GM12872 (cell line): ENCODE results near the gene ASS1.

Experiments used
- CTCF ChIP-seq: IDR thresholded peaks from 3 replicates; pipeline ENCODE4 v1.5.1; 2011; ENCODE audit warnings: low read depth, mild to moderate bottlenecking, low read length, moderate library complexity; ENCODE audit not compliant: insufficient read depth

ASS1 gene

GRCh38 chr9:130468566-130468965 is 23.8 kb downstream of the ASS1 start:
- TF ChIP-seq CTCF: no peak

GRCh38 chr9:130470269-130470668 is 25.5 kb downstream of the ASS1 start:
- TF ChIP-seq CTCF: no peak

GRCh38 chr9:130470950-130471349 is 26.2 kb downstream of the ASS1 start:
- no peak for TF ChIP-seq CTCF

GRCh38 chr9:130471411-130472183 is 26.8 kb downstream of the ASS1 start:
- no peak for TF ChIP-seq CTCF

GRCh38 chr9:130472184-130472705 is 27.5 kb downstream of the ASS1 start:
- TF ChIP-seq CTCF: no peak

- no peak for TF ChIP-seq CTCF
Observed at GRCh38 chr9:130473009-130473408, 28.2 kb downstream of the ASS1 start.

- no peak for TF ChIP-seq CTCF
Observed at GRCh38 chr9:130473566-130473965, 28.8 kb downstream of the ASS1 start.
